ENCODE results near the gene BTC. TPM values are rescaled to one million over a fixed set of nuclear protein-coding genes. Genes with fewer than 3 reads are reported as not detected.

The BTC gene
- total and polyA plus RNA-seq, 9 of the 15 experiments (the other 6 are each of a cell fraction or from before 2014, with no cell fraction given) = not detected

- Histone ChIP-seq H3K9me3 (replicated peaks; ENCODE audit: control insufficient read depth, insufficient read depth, low read depth, low read length) (no peaks in the 10 kb centered on the region), H3K79me2 (ENCODE audit: control insufficient read depth, insufficient read depth, low read length) (no peaks in the 10 kb centered on the region), H3K36me3 (ENCODE audit: control insufficient read depth, insufficient read depth, low read length) (no peaks in the 10 kb centered on the region), H3K4me2 (ENCODE audit: insufficient read depth, low read length) (no peak overlapping the region), H3K4me1 (replicated peaks in 1 of 2; ENCODE audit: control insufficient read depth in 2 of 2, insufficient read depth in 2 of 2, low read length in 2 of 2) (no peaks in the 10 kb centered on the region), H4K20me1 (replicated peaks; ENCODE audit: control insufficient read depth, insufficient read depth, low read length) (no peaks in the 10 kb centered on the region), H2AFZ (ENCODE audit: low read depth, low read length) (no peak overlapping the region), H3K27me3 (ENCODE audit: control insufficient read depth in 2 of 2, insufficient read depth in 2 of 2, low read length in 2 of 2) (no peaks in the 10 kb centered on the region), H3K4me3 (no peak overlapping the region), H3K9ac (ENCODE audit: insufficient read depth in 1 of 2, low read depth in 2 of 2, low read length in 2 of 2) (no peak overlapping the region), H3K9me1 (ENCODE audit: control insufficient read depth, insufficient read depth, low read length) (no peaks in the 10 kb centered on the region), H3K27ac (ENCODE audit: extremely low read depth, low read depth, low read length) (no peak overlapping the region)
- ATAC-seq = no peak
- no peak for DNase-seq (ENCODE audit: extremely low read depth in 1 of 4, low spot score in 3 of 4)
- 0% methylated on average over 2 of the region's 2 CpGs for WGBS (ENCODE audit: insufficient coverage, low coverage, missing lambda C conversion rate)
- in situ Hi-C loops (cut with MboI) (no loop called here), intact Hi-C loops (cut with micrococcal nuclease) (no loop called here)
- BruUV-seq (replicated peaks) = no TSS peak
- TF ChIP-seq RFX1 (IDR thresholded peaks at IDR 0.05) (no peak), AFF4 (CRISPR knock-in tag; IDR thresholded peaks at IDR 0.05) (no peak), CHD1 (IDR thresholded peaks at IDR 0.05; ENCODE audit: low read length) (no peak), KDM5B (IDR thresholded peaks at IDR 0.05; ENCODE audit: insufficient replicate concordance, low read depth, low read length) (no peak), ZNF146 (CRISPR knock-in tag; IDR thresholded peaks at IDR 0.05; ENCODE audit: unreplicated experiment) (no peak), ZNF436 (CRISPR knock-in tag; IDR thresholded peaks at IDR 0.05) (no peak), ZBTB43 (CRISPR knock-in tag; IDR thresholded peaks at IDR 0.05) (no peak), RBBP5 (IDR thresholded peaks at IDR 0.05; ENCODE audit: borderline replicate concordance, insufficient read depth, low read length, poor library complexity, severe bottlenecking) (no peak), ZNF311 (CRISPR knock-in tag; IDR thresholded peaks at IDR 0.05) (no peak), PHF8 (IDR thresholded peaks at IDR 0.05; ENCODE audit: borderline replicate concordance, low read length) (no peak)
- ChIA-PET POLR2A (no interaction called here), CTCF (ENCODE audit: low intra/inter-chr PET ratio) (no interaction called here)
- FAIRE-seq = no peak
Observed at GRCh38 chr4:74764119-74764518, 30.2 kb downstream of the BTC start.
